Trophoblast cell (in vitro differentiated cells and primary cell): ENCODE results near the gene TP73.
"Not testable (repeated sequence)": the region's sequence is repeated elsewhere in the genome, so short reads cannot be mapped to it uniquely, and the experiment has no call there.

Experiments
- DNase-seq, 2 donors: peaks; one replicate each; pipeline ENCODE4 v3.0.0-alpha.2; 2016
- H2AFZ ChIP-seq: 2 replicates; pipeline ENCODE4 v1.6.1; 2013; ENCODE audit warnings: low read length, moderate library complexity, mild to moderate bottlenecking; ENCODE audit not compliant: insufficient read depth, poor library complexity
- H2AK5ac ChIP-seq: 2 replicates; pipeline ENCODE4 v1.6.1; 2013; ENCODE audit warnings: mild to moderate bottlenecking, low read length
- H2BK120ac ChIP-seq: 2 replicates; pipeline ENCODE4 v1.6.1; 2013; ENCODE audit warnings: low read length, mild to moderate bottlenecking, moderate library complexity; ENCODE audit not compliant: insufficient read depth, poor library complexity
- H2BK12ac ChIP-seq: 2 replicates; pipeline ENCODE4 v1.6.1; 2013; ENCODE audit warnings: mild to moderate bottlenecking, low read length, moderate library complexity
- H2BK5ac ChIP-seq: 2 replicates; pipeline ENCODE4 v1.6.1; 2013; ENCODE audit warnings: low read length, low read depth, moderate library complexity, mild to moderate bottlenecking; ENCODE audit not compliant: poor library complexity
- H3K14ac ChIP-seq: 2 replicates; pipeline ENCODE4 v1.6.1; 2013; ENCODE audit warnings: mild to moderate bottlenecking, low read length
- H3K18ac ChIP-seq: 2 replicates; pipeline ENCODE4 v1.6.1; 2013; ENCODE audit warnings: mild to moderate bottlenecking, low read length
- H3K23ac ChIP-seq: 2 replicates; pipeline ENCODE4 v1.6.1; 2013; ENCODE audit warnings: low read length
- H3K27ac ChIP-seq: 2 replicates; pipeline ENCODE4 v1.5.1; 2013; ENCODE audit warnings: low read depth, mild to moderate bottlenecking, inconsistent platforms, low read length, moderate library complexity
- H3K27me3 ChIP-seq: 2 replicates; pipeline ENCODE4 v1.6.1; 2013; ENCODE audit warnings: inconsistent platforms, mild to moderate bottlenecking, low read length, moderate library complexity; ENCODE audit not compliant: insufficient read depth
- H3K36me3 ChIP-seq, 2 experiments: 1 replicate in 1 of 2; 2 replicates in 1 of 2; pipeline ENCODE4 v1.6.1; 2013; ENCODE audit warnings: low read length in 2 of 2, mild to moderate bottlenecking in 2 of 2, moderate library complexity in 1 of 2; ENCODE audit not compliant: insufficient read depth in 2 of 2, control insufficient read depth in 1 of 2
- H3K4ac ChIP-seq: 2 replicates; pipeline ENCODE4 v1.6.1; 2013; ENCODE audit warnings: low read depth, mild to moderate bottlenecking, low read length, moderate library complexity
- H3K4me1 ChIP-seq, 2 experiments: 1 replicate in 1 of 2; 2 replicates in 1 of 2; pipeline ENCODE4 v1.6.1; 2013; ENCODE audit warnings: low read length in 2 of 2, mild to moderate bottlenecking in 2 of 2, moderate library complexity in 1 of 2; ENCODE audit not compliant: insufficient read depth in 2 of 2, control insufficient read depth in 1 of 2
- H3K4me2 ChIP-seq: 2 replicates; pipeline ENCODE4 v1.6.1; 2013; ENCODE audit warnings: inconsistent platforms, mild to moderate bottlenecking, low read length, moderate library complexity
- H3K4me3 ChIP-seq: 2 replicates; pipeline ENCODE4 v1.5.1; 2013; ENCODE audit warnings: mild to moderate bottlenecking, low read depth, low read length, inconsistent platforms
- H3K79me1 ChIP-seq: one replicate; pipeline ENCODE4 v1.6.1; 2013; ENCODE audit warnings: low read length
- H3K79me2 ChIP-seq: 2 replicates; pipeline ENCODE4 v1.6.1; 2013; ENCODE audit warnings: low read length, mild to moderate bottlenecking; ENCODE audit not compliant: control insufficient read depth, insufficient read depth, poor library complexity
- H3K9ac ChIP-seq: 2 replicates; pipeline ENCODE4 v1.6.1; 2013; ENCODE audit warnings: mild to moderate bottlenecking, low read length
- H3K9me3 ChIP-seq: 2 replicates; pipeline ENCODE4 v1.6.1; 2013; ENCODE audit warnings: low read depth, mild to moderate bottlenecking, control low read depth, inconsistent platforms, low read length; ENCODE audit not compliant: insufficient read depth
- H4K12ac ChIP-seq: 2 replicates; pipeline ENCODE4 v1.6.1; 2013; ENCODE audit warnings: low read depth, mild to moderate bottlenecking, low read length, moderate library complexity
- H4K8ac ChIP-seq: 2 replicates; pipeline ENCODE4 v1.6.1; 2013; ENCODE audit warnings: low read depth, mild to moderate bottlenecking, low read length, moderate library complexity
- H4K91ac ChIP-seq: one replicate; pipeline ENCODE4 v1.6.1; 2013; ENCODE audit warnings: low read depth, mild to moderate bottlenecking, low read length, moderate library complexity
- WGBS: extraction: QIAGEN DNeasy Blood & Tissue Kit; methylation state at CpG from one replicate; pipeline ENCODE4 v1.1.7; 2013; ENCODE audit warnings: missing lambda C conversion rate; ENCODE audit not compliant: insufficient read length, insufficient coverage; ENCODE audit errors: extremely low coverage; 5-methylcytosine and 5-hydroxymethylcytosine counted together

Gene TP73

GRCh38 chr1:3622102-3622501 lies 30.2 kb upstream of the TP73 start:
- H3K36me3 ChIP-seq, H2AK5ac ChIP-seq, H4K12ac ChIP-seq: not testable (repeated sequence)

GRCh38 chr1:3623441-3624199 lies 28.7 kb upstream of the TP73 start:
- Histone ChIP-seq H2AFZ (no peak overlapping the region), H3K9me3 (no peaks in the 10 kb centered on the region), H3K27me3 (no peaks in the 10 kb centered on the region), H2BK120ac (no peak overlapping the region), H3K4ac (no peak overlapping the region), H3K4me2 (peak overlapping the region; percentile 99), H3K14ac (no peak overlapping the region), H4K91ac (no peak overlapping the region), H2BK5ac (no peak overlapping the region), H3K23ac (no peak overlapping the region), H4K8ac (peak overlapping the region; percentile 60), H2BK12ac (no peak overlapping the region), H3K27ac (no peak overlapping the region), H4K12ac (no peak overlapping the region), H2AK5ac (no peak overlapping the region), H3K4me1 (peaks cover 11 to 13% of the 10 kb centered on the region in 2 experiments), H3K9ac (peak overlapping the region; percentile 74), H3K79me2 (peaks cover 2% of the 10 kb centered on the region), H3K4me3 (peak overlapping the region; percentile 90), H3K79me1 (no peaks in the 10 kb centered on the region), H3K18ac (peak overlapping the region; percentile 4), H3K36me3 (peaks cover 11 to 13% of the 10 kb centered on the region in 2 experiments)
- WGBS: no CpG with 5 or more reads among the region's 23 CpGs
- no peak for DNase-seq

More at GRCh38 chr1:3622102-3622501, 30.2 kb upstream of the TP73 start:
- peaks cover 11 to 13% of the 10 kb centered on the region in 2 experiments for H3K4me1 ChIP-seq
- H3K9ac ChIP-seq, H2BK120ac ChIP-seq, H3K27me3 ChIP-seq, H3K14ac ChIP-seq, H3K79me1 ChIP-seq, H4K8ac ChIP-seq, H3K23ac ChIP-seq, H3K18ac ChIP-seq, H3K4me3 ChIP-seq, H2BK5ac ChIP-seq, H3K27ac ChIP-seq, H2AFZ ChIP-seq, H4K91ac ChIP-seq, H3K79me2 ChIP-seq, H3K4me2 ChIP-seq, DNase-seq, H3K9me3 ChIP-seq, H2BK12ac ChIP-seq, H3K4ac ChIP-seq: not testable (repeated sequence)
- WGBS: no CpG with 5 or more reads among the region's 9 CpGs

- Histone ChIP-seq H3K27me3 (no peaks in the 10 kb centered on the region), H4K91ac (peak within 1 kb of the TSS; percentile 18), H3K4me1 (peaks cover 11 to 13% of the 10 kb centered on the region in 2 experiments), H3K4ac (peak within 1 kb of the TSS; percentile 78), H3K36me3 (peaks cover 18 to 20% of the 10 kb centered on the region in 2 experiments), H2AFZ (peak within 1 kb of the TSS; percentile 89), H4K12ac (peak within 1 kb of the TSS; percentile 58), H3K79me2 (peaks cover 2% of the 10 kb centered on the region), H3K9ac (peak within 1 kb of the TSS; percentile 74), H2BK12ac (no peak within 1 kb of the TSS), H3K14ac (peak within 1 kb of the TSS; percentile 59), H3K9me3 (no peaks in the 10 kb centered on the region), H3K27ac (no peak within 1 kb of the TSS), H3K79me1 (no peaks in the 10 kb centered on the region), H3K18ac (peak within 1 kb of the TSS; percentile 57), H4K8ac (peak within 1 kb of the TSS; percentile 72), H2AK5ac (peak within 1 kb of the TSS; percentile 30), H3K23ac (no peak within 1 kb of the TSS), H3K4me3 (peak within 1 kb of the TSS; percentile 91), H2BK120ac (no peak within 1 kb of the TSS), H2BK5ac (no peak within 1 kb of the TSS), H3K4me2 (peak within 1 kb of the TSS; percentile 99)
- WGBS: no CpG with 5 or more reads among the region's 108 CpGs
- DNase-seq: peak; percentile 98 to 99
Observed at GRCh38 chr1:3624200-3625136, 27.8 kb upstream of the TP73 start, which contains the start of gene TPRG1L. TSS of gene TPRG1L (plus strand) at chr1:3625015. CDS start at chr1:3625073, 58 bp downstream.

- Histone ChIP-seq H3K9me3 (no peaks in the 10 kb centered on the region), H3K4me1 (peaks cover 11 to 13% of the 10 kb centered on the region in 2 experiments), H3K27me3 (no peaks in the 10 kb centered on the region), H3K36me3 (peaks cover 26 to 29% of the 10 kb centered on the region in 2 experiments), H4K12ac (peak overlapping the region; percentile 58), H3K79me2 (peaks cover 2% of the 10 kb centered on the region), H3K18ac (peak overlapping the region; percentile 57), H3K4ac (peak overlapping the region; percentile 78), H3K4me3 (peak overlapping the region; percentile 91), H3K4me2 (peak overlapping the region; percentile 93), H4K8ac (peak overlapping the region; percentile 72), H3K27ac (no peak overlapping the region), H3K9ac (peak overlapping the region; percentile 45), H2BK12ac (no peak overlapping the region), H4K91ac (peak overlapping the region; percentile 18), H2BK120ac (no peak overlapping the region), H2AFZ (peak overlapping the region; percentile 89), H2AK5ac (peak overlapping the region; percentile 30), H3K14ac (peak overlapping the region; percentile 59), H3K23ac (no peak overlapping the region), H2BK5ac (no peak overlapping the region), H3K79me1 (no peaks in the 10 kb centered on the region)
- WGBS: no CpG with 5 or more reads among the region's 71 CpGs
- peak; percentile 26 to 46 for DNase-seq
Observed at GRCh38 chr1:3625151-3625907, 27.0 kb upstream of the TP73 start.
